Left kidney (tissue), 8 donors: ENCODE measurements around the gene GMPPA. TPM values are rescaled to one million over a fixed set of nuclear protein-coding genes. Genes with fewer than 3 reads are reported as not detected.

Source experiments
- DNase-seq: peaks from one replicate; pipeline ENCODE4 v3.0.0-alpha.2; 2013
- long read RNA-seq, 8 donors: transcript quantifications; one replicate each; lab custom pipeline, GENCODE V29; 2026
- polyA plus RNA-seq: library from polyadenylated mRNA; unstranded; fragments of 120-200 nt; gene quantifications from one replicate; pipeline ENCODE4 v1.2.1, GENCODE V29; 2013; ENCODE audit not compliant: insufficient read length

Gene GMPPA
- polyA plus RNA-seq = 41.7 TPM
- long read RNA-seq, donor 1, partial matches to known transcripts = 0 of 5 reads
- long read RNA-seq, donor 1, other reads (novel, unspliced or antisense) = 0 of 5 reads
- long read RNA-seq, donor 2, partial matches to known transcripts = 0 of 5 reads
- long read RNA-seq, donor 2, other reads (novel, unspliced or antisense) = 0 of 5 reads
- long read RNA-seq, donor 3, partial matches to known transcripts = 6 of 13 reads
- long read RNA-seq, donor 3, other reads (novel, unspliced or antisense) = 0 of 13 reads
- long read RNA-seq, donor 4 = 0 reads
- long read RNA-seq, donor 5, partial matches to known transcripts = 12 of 18 reads
- long read RNA-seq, donor 5, other reads (novel, unspliced or antisense) = 0 of 18 reads
- long read RNA-seq, donor 6, partial matches to known transcripts = 0 of 3 reads
- long read RNA-seq, donor 6, other reads (novel, unspliced or antisense) = 0 of 3 reads
- long read RNA-seq, donor 7, transcript GMPPA-201 (13 exons, 1,544 nt) = major isoform, 5 of 8 reads
- long read RNA-seq, donor 7, partial matches to known transcripts = 0 of 8 reads
- long read RNA-seq, donor 7, other reads (novel, unspliced or antisense) = 0 of 8 reads
- long read RNA-seq, donor 8, partial matches to known transcripts = 0 of 3 reads
- long read RNA-seq, donor 8, other reads (novel, unspliced or antisense) = 0 of 3 reads

DNA sequence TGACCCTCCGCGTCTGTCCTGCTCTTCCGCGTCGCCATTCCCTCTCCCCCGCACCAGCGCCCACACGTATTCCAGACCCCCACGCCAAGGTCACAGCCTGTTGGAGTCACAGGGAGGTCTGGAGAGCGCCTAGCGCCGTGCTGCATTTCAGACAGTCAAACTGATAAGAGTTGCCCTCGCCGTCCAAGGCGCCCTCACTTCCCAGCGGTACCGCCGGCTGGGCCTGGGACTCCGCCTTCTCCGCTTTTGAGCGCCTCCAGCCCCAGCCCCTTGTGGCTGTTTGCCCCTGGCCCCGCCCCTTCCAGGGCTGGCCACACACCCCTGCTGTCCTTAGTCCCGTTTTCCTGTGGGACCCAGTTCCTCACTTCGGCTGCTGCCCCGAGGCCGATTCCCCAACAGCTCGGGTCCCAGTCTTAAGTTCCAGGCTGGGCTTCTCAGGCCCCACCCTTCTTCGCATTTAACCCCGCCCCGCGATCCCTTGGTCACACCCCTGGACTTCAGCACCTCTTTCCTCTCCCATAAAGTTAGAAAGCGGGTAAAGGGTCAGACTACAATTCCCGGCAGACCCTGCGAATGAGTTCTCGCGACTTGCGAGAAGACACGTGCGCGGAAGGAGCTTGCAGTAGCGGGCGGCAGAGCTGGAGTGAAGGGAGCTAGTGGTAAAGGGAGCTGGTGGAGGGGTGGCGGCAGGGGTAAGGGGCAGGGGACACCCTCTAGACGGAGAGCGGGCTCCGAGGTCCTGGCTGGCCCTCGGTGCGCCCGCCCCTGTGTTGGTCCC is at the start of gene GMPPA:
GMPPA (plus strand) TSS at position 612 of the 778 bp plus-strand sequence. CDS start 1,085 bp downstream, outside the sequence.
- peak; percentile 98 for DNase-seq

DNA sequence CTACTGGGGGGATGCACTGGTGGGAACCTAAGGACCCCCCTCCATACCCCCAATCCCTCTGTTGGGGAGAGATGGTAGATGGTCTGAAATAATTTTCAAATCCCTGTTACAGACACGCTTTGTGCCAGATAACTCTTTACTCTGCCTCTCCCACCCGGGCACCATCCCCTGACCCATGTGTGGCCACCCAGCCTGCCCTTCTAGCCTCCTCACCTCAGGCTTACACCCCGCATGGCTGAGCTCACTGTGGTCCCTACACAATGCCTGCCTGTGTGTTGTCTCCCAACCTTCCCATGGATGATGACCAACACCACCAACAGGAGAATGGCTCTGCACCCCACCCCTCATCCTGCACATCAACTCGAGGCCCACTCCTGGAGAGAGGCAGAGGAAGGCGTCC is 49.1 kb upstream of the GMPPA start:
- no peak for DNase-seq

DNA sequence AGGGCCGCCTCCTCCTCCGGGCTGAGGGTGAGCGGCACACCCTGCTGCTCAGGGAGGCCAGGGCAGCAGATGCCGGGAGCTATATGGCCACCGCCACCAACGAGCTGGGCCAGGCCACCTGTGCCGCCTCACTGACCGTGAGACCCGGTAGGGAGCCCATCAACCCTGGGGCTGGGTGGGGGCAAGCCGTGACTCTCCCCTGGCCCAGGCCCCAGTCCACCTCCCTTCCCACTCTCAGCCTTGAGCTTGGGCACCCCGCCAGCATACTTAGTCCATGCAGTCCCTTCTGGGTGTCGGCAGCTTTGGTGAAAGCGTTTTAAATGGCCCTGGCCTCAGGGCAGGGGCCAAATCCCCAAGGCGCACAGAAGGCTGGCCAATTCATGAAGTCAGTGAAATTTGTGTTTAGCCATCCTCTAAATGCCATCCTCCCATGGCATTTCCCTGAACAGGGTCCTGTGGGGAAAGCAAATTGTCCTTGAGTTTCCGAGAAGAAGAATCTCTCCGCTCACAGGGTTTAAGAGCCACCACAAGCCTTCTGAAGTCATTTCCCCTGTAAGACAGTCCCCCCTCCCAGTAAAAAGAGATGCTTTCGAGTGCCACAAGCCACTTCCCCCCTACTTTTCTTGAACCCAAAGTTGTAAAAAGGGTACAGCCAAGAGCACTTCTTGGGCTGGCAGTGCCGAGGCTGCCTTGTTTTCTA is 46.9 kb upstream of the GMPPA start:
- no peak for DNase-seq

DNA sequence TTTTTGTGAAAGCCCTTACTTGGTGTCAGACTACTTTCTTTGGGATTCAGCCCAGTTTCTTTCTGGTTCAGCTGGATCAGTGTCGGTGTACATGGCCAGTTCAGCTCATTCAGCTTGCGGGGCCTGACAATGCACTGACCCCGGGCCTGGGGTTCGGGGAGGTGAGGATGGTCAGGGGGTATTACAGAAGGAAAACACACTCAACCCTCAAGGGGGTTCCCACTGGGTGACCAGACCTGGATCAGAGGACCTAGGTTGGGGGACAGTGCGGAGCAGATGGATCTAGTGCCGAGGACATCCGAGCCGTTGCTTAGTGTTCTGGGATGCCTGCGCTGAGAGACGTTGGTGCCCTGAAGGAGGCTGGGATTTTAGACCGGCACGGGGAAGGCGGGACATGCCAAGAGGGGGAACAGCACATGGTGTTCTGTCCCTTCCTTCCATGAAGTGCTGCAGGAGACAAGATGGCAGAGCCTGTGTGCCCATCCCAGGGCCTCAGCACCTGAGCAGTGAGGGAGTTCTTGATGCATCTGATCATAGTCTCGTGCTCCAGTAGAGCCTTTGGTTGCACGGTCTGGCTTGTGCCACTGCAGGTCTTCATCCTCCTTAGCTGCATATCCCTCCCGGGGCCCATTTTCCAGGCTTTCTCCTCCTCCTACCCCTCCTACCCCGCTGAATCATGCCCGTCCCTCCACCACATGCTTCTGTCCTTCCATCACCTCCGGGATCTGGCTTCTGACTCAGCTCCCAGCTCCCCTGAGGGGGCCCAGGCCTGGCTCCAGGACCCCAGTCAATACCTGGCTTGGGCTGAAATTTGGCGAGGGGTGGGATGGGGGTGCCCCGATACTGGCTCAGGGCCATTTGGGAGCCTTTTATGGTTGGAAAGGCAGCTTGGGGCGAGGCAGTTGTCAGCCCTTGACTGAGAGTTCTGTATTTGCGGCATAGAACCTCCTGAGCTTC is 46.1 kb upstream of the GMPPA start:
- no peak for DNase-seq

DNA sequence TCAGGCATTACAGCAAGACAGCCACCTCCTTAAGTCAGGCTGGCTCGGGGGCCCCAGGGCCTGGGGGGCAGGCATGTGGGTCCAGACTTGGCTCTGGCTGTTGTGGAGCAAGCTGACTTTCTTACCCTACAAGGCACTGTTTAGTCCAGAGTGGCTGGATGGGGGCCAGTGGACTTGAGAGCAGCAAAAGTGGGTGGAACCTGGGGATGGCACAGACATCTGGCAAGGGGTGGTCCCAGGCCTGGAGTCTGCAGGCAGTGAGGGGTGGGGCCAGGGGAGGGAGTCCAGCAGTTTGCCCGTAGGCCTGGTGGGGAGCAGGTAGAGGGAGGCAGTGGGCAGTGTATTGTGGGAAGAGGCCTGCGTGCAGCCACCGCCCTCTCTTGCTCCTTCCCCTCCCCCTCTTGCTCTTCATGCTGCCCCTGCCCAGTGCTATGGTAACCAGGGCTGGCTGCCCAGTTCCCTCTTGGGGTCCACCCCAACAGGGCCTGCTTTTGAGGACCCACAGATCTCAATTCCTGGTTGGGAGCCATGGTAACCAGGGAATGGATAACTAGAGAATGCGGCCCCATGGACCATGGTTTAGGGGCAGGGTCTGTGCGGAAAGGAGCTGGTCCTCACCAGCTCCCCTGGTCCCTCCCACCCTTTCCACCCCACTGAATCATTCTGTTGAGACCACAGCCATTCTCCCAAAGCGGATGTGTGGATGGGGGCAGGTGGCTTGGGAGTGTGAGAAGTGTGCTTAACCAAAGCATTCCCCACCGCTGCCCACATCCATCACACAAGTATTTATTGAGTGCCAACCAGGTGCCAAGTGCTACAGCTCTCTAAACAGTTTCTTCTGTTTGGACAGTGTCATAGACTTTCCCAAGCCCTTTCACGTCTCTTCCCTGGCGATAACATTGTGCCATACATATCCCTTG is 44.8 kb upstream of the GMPPA start:
- no peak for DNase-seq

DNA sequence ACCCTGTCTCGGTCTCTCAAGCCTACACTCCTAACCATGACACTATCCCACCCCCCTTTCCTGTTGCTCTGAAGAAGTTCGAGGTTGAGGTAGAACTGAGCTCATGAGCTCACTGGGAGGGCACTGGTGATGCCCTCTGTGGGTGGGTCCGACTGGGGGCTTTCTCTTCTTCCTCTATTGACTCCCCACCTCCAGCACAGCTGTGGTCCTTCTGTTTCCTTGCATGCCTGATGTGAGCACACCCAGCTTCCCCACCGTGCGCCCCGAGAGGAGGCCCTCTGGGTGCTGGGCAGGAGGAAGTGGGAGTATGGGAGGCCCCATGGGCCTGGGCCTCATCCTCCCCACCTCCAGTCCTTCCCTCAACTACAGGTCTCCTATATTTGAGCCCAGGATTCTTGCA is 43.1 kb upstream of the GMPPA start:
- DNase-seq = no peak

DNA sequence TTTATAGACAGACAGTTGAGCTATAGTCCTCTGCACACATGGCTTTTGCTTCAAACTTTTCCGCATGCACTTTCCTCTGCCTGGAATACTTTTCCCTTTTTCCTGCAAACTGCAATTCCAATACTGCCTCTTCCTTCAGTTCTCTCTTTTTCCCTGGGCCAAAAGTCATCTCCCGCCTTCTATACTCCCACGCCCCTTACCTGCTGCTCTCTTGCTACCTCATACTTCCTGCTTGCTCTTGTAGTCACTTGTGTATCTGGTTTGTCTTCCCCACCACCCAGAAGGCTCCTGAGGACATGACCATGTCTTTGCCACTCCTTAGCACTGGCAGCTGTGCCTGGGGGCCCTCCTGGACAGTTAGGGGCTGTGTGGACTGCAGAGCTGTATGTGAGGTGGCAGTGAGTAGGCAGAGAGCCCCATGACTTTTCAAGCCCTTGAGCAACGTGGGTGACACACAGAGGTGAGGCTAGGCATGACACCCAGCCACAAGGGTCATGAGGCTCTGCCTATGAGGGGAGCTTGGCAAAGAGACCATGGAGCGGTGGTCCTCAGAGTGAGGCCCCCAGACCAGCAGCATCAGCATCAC is 40.8 kb upstream of the GMPPA start:
- no peak for DNase-seq

DNA sequence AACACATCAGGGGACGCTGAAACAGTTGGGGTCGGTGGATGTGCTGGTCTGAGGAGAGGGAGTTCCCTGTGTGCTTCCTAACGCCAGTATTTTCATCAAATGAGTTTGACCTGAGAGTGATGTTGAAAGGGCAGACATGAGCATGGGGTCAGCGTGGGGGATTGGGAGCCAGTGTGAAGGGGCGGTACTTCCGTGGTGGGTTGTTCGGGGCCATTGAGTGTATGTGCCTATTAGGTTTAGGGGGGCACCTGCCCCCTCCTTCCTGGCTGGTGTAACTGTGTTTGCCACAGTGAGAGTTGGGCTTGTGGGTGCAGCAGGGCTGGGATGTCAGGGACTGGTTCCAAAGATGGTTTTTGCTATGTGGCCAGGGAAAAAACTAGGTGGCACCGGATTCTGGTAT is 39.7 kb upstream of the GMPPA start:
- DNase-seq = no peak

DNA sequence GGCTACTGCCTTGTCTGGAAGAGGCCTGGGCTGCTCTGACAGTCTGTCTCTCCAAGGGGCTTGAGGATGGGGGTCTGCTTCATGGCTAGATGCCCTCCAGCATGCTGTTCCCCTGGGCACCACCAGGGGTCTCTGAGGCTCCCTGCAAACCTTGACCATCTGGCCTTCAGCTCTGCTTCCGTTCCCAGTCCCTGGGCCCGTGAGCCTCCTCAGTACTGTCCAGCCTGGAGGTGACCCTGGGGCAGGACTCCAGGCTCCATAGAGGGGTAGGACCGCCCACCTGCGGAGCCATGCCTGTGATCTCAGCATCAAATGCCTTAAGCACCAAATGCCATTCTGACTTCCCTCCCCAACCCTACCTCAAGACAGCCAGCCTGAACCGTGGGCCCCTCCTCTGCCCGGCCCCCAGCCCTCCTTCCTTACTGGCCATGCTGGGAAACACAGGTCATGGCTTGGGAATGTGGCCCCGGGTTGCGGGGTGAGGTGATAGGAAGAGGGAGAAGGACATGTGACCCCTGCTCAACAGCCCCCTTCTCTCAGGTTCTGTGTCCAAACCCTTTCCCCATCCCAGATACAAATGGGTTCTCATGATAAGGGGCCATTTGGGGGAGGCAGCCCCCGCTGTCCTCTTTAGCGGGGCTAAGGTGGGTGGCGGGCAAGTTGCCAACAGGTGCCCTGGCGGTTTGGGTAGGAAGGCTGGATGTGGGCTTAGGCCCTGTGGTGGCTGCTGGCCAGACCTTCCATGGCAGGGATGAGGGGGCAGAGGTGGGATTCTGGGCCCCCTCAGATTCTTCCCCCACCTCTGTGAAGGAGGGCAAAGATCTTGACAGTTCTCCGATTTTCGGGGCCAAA is 39.0 kb upstream of the GMPPA start:
- DNase-seq = no peak

DNA sequence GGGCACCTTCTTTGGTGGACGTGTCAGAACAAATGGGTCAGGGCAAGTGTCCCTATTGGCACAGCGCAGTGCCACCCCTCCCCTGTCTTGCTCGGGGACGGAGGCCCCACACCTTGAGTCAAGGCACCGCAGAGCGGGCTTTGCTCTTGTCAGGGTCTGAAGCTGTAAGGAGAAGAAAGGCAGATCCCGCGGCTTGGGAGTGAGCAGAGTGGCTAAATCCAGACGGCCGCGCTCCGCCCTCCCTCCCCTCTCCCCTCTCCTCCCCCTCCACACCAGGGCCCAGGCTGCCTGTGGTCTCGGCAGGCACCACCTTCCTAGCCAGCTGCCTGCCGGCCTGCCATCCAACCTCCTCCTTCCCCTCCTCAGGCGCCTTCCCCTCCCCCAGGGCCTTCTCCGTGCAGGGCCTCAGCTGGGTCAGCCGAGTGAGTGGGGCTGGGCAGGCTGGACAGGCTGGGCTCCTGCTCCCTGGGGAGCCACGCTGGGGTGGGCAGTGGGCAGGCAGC is 38.2 kb upstream of the GMPPA start:
- DNase-seq = peak; percentile 70

DNA sequence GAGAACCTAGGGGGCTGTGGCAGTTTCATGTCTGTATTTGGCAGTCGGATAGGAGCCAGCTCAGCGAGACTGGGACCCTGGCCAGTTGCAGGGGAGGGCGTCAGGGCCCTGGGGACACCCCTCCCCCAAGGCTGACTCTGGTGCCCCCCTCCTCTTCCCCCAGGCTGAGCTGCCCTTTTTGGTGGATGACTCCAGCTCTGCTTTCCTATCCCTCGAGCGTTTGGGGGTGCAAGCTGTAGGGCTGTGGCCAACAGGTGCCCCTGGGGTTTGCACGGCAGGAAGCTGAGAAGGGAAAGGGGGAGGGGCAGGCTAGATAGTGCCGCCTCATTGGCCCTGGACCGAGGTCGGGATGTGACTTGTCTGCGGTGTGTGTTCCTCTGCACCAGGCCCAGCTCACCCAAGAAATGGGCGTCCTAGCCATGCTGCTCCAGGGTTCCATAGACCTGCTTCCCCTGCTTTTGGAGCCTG is 37.6 kb upstream of the GMPPA start:
- DNase-seq = no peak

DNA sequence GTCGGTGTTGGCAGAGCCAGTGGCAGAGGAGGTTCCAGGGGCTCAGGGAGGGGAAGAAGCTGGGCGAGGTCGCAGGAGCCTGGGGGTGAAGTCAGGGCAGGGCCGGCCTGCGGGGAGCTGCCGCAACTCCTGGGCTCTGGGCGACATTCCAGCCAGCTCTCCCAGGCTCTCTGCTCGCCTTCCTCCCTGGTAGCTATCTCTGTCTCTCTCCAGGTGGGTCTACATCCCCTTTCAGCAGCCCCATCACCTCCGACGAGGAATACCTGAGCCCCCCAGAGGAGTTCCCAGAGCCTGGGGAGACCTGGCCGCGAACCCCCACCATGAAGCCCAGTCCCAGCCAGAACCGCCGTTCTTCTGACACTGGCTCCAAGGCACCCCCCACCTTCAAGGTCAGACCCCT is 37.0 kb upstream of the GMPPA start:
- no peak for DNase-seq

DNA sequence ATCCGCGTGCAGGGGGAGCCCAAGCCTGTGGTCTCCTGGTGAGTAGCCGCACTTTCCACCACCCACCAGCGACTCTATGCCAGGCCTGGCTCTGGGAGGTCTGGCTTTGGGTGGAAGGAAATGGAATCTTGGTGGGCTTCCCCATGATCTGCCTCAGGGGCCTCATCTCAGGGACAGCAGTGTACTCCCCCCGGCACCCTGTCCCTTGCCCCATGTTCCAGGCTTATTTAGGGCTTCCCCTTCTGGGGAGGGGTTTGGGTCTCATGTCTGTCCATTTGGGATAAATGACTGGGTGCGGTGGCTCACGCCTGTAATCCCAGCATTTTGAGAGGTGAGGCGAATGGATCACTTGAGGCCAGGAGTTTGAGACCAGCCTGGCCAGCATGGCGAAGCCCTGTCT is 36.3 kb upstream of the GMPPA start:
- DNase-seq = no peak

DNA sequence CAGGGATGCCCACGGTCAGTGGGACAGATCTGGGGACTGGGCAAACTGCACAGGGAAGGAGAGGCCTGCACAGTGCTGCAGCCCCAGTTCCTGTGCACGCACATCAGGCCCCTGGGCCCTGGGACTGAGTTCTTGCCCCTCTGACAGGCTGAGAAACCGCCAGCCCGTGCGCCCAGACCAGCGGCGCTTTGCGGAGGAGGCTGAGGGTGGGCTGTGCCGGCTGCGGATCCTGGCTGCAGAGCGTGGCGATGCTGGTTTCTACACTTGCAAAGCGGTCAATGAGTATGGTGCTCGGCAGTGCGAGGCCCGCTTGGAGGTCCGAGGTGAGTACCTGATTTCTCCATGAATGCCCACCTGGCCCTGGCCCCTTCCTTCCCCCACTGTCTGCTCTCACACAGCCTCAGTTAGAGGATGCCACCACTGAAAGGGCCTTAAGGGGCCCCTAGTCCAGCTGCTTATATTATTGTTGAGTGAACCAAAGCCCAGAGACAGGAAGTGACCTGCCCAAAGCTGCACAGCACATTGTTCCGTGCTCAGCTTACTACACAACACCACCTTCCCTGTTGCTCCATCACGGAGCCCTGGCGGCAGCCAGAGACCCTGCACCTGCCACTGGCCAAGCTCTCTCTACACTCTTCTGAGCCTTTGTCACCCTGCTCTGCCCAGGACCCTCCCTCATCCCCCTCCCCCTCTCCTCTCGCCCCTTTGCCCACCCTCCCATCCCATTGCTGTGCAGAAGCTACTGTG is 34.2 kb upstream of the GMPPA start:
- no peak for DNase-seq

DNA sequence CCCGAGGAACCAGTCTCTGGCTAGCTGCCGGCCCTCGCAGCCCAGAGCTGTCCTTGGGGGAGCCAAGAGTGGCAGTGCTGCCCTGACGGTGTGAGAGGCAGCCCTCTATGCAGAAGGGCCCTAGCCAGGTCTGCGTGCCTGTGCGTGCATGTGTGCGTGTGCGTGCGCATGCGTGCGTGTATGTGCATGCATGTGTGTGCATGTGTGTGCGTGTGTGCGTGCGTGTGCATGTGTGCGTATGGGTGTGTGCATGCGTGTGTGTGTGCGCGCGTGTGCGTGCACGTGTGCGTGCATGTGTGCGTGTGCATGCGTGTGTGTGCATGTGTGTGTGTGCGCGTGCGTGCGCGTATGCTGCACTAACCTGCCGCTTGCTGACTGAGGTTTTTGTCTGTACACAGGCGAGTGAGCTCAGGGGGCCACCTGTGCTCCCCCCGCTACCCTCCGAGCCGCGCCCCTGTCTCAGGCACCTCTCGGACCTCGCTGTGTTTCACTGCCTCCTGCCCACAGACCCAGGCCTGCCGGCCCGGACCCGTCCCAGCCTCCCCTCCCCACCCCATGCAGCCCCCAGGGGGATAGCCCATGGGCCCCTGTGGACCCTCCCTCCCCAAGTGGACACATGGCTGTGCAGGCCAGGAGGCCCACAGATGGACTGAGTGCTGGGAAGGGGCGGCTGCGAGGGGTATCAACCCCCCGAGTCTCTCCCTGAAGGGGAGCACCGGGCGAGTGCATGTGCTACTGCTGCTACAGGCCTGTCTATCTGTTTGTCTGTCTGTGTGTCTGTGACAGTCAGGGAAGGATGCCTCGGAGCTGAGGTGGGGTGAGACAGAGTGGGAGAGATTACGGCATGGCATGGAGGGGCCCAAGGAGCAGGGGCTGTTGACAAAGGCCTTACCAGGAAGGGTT is 32.8 kb upstream of the GMPPA start:
- no peak for DNase-seq
